B cell (primary cell): ENCODE measurements around the gene ETS1. TPM values are rescaled to one million over a fixed set of nuclear protein-coding genes. Genes with fewer than 3 reads are reported as not detected.

Source experiments
- ATAC-seq: fragments of 200-7000 bp; cut with Tn5 transposase; one replicate; pipeline ENCODE4 v1.10.0; 2021; ENCODE audit warnings: low read depth, mild to moderate bottlenecking, moderate number of reproducible peaks, moderate library complexity
- CTCF ChIA-PET: fragments of 350-600 bp; sonication (Branson Sonifier 250); formaldehyde crosslinking; loops from one replicate; lab custom pipeline; 2021; ENCODE audit warnings: antibody characterized with exemption, inconsistent platforms; lab: Charles Lee
- POLR2A ChIA-PET: fragments of 350-600 bp; sonication (Branson Sonifier 250); formaldehyde crosslinking; loops from one replicate; lab custom pipeline; 2021; ENCODE audit warnings: antibody characterized with exemption; lab: Charles Lee
- DNase-seq: peaks from one replicate; pipeline ENCODE4 v3.0.0; 2013
- H2AFZ ChIP-seq: 2 replicates; pipeline ENCODE4 v1.6.1; 2012; ENCODE audit warnings: mild to moderate bottlenecking, low read depth, low read length; ENCODE audit not compliant: insufficient read depth, poor library complexity, severe bottlenecking
- H3K27ac ChIP-seq, 2 donors: 1 replicate in 1 of 2; 2 replicates in 1 of 2; pipeline ENCODE4 v1.5.1; 2012 to 2013; ENCODE audit warnings: low read length in 2 of 2, mild to moderate bottlenecking in 2 of 2, moderate library complexity in 1 of 2
- H3K27me3 ChIP-seq, 4 experiments: fragments of 200-600 bp in 1 of 4; sonication (generic) in 1 of 4; replicated peaks in 1 of 4; 1 replicate in 2 of 4; 2 replicates in 2 of 4; pipeline versions ENCODE4 v1.6.1 to v1.7.0; 2013 to 2016; ENCODE audit warnings: low read length in 3 of 4, mild to moderate bottlenecking in 2 of 4, mixed read lengths in 1 of 4, moderate library complexity in 1 of 4; ENCODE audit not compliant: insufficient read depth in 4 of 4, control insufficient read depth in 3 of 4; ENCODE audit errors: control extremely low read depth in 1 of 4
- H3K36me3 ChIP-seq, 2 experiments: replicated peaks in 1 of 2; 1 replicate in 1 of 2; 2 replicates in 1 of 2; pipeline versions ENCODE4 v1.6.1 to v1.7.1; 2013; ENCODE audit warnings: low read length in 1 of 2; ENCODE audit not compliant: insufficient read depth in 2 of 2, control insufficient read depth in 1 of 2; ENCODE audit errors: control extremely low read depth in 1 of 2, extremely low read depth in 1 of 2
- H3K4me1 ChIP-seq, 2 donors: fragments of 200-600 bp in 1 of 2; sonication (generic) in 1 of 2; 1 replicate in 1 of 2; 2 replicates in 1 of 2; pipeline versions ENCODE4 v1.5.1 to v1.6.1; 2013 to 2017; ENCODE audit warnings: low read length in 2 of 2; ENCODE audit not compliant: control insufficient read depth in 2 of 2, insufficient read depth in 2 of 2
- H3K4me2 ChIP-seq: replicated peaks from 2 replicates; pipeline ENCODE3; 2012; ENCODE audit warnings: mild to moderate bottlenecking, low read depth, low read length; ENCODE audit not compliant: poor library complexity, severe bottlenecking
- H3K4me3 ChIP-seq, 5 experiments: fragments of 200-600 bp in 1 of 5; sonication (generic) in 1 of 5; 1 replicate in 3 of 5; 2 replicates in 2 of 5; pipeline versions ENCODE4 v1.5.1 to v1.7.0; 2011 to 2016; ENCODE audit warnings: low read length in 4 of 5, mild to moderate bottlenecking in 4 of 5, low read depth in 2 of 5, control low read depth in 1 of 5, moderate library complexity in 1 of 5; ENCODE audit not compliant: insufficient read depth in 1 of 5; ENCODE audit errors: control extremely low read depth in 1 of 5, extremely low read depth in 1 of 5
- H3K79me2 ChIP-seq: fragments of 200-600 bp; sonication (generic); one replicate; pipeline ENCODE4 v1.6.0; 2016; ENCODE audit warnings: low read length; ENCODE audit not compliant: control insufficient read depth, insufficient read depth
- H3K9ac ChIP-seq: fragments of 200-600 bp; sonication (generic); 2 replicates; pipeline ENCODE4 v1.6.1; 2017; ENCODE audit warnings: mild to moderate bottlenecking, low read length, moderate library complexity
- H3K9me3 ChIP-seq, 3 donors: one replicate each; pipeline versions ENCODE4 v1.6.1 to v1.7.1; 2013; ENCODE audit warnings: low read length in 2 of 3; ENCODE audit not compliant: control insufficient read depth in 2 of 3, insufficient read depth in 1 of 3; ENCODE audit errors: control extremely low read depth in 1 of 3
- H4K20me1 ChIP-seq: 2 replicates; pipeline ENCODE4 v1.6.0; 2012; ENCODE audit warnings: mild to moderate bottlenecking, low read length; ENCODE audit not compliant: insufficient read depth, control insufficient read depth, poor library complexity, severe bottlenecking
- H3K27ac Mint-ChIP-seq: one replicate; pipeline ENCODE4 v1.8.0; 2021; ENCODE audit warnings: mixed read lengths
- H3K27me3 Mint-ChIP-seq: one replicate; pipeline ENCODE4 v1.8.0; 2021; ENCODE audit warnings: mixed read lengths
- H3K4me1 Mint-ChIP-seq: one replicate; pipeline ENCODE4 v1.8.0; 2021; ENCODE audit warnings: mixed read lengths
- H3K4me3 Mint-ChIP-seq: one replicate; pipeline ENCODE4 v1.8.0; 2021; ENCODE audit warnings: mixed read lengths
- H3K9me3 Mint-ChIP-seq: one replicate; pipeline ENCODE4 v1.8.0; 2022; ENCODE audit warnings: mixed read lengths; ENCODE audit not compliant: insufficient read depth
- CTCF ChIP-seq: fragments of 200-600 bp; IDR thresholded peaks from one replicate; pipeline ENCODE4 v1.8.0; 2022; ENCODE audit warnings: antibody characterized with exemption, mild to moderate bottlenecking
- EZH2 ChIP-seq: IDR thresholded peaks from 2 replicates; pipeline ENCODE4 v1.6.1; 2012; ENCODE audit warnings: borderline replicate concordance, low read depth, mild to moderate bottlenecking, moderate library complexity, low read length; ENCODE audit not compliant: insufficient read depth, poor library complexity, severe bottlenecking
- WGBS: methylation state at CpG from one replicate; pipeline ENCODE4 v1.1.5; 2013; ENCODE audit warnings: missing lambda C conversion rate; ENCODE audit not compliant: insufficient coverage; 5-methylcytosine and 5-hydroxymethylcytosine counted together
- intact Hi-C: fragments of 100-400 bp; cut with micrococcal nuclease; formaldehyde crosslinking; loops from one replicate; pipeline ENCODE4 v1.10.0; 2022
- polyA plus RNA-seq: library from polyadenylated mRNA; depleted of rRNA; stranded (reverse); fragments of >200 nt; gene quantifications from 2 replicates; pipeline ENCODE4 v1.2.3, GENCODE V29; 2012
- total RNA-seq, 2 donors: library from RNA; stranded (reverse); fragments of 120-200 nt in 1 of 2; gene quantifications; 1 replicate in 1 of 2; 2 replicates in 1 of 2; pipeline versions ENCODE4 v1.2.3 to v1.2.4, GENCODE V29; 2013 to 2022

Gene ETS1
- total and polyA plus RNA-seq, 2 donors (not counting 1 experiment from before 2014, with no cell fraction given) = 115 to 271 TPM

- no peak overlapping the region for H3K27ac ChIP-seq
- H3K4me2 ChIP-seq = no peak overlapping the region
- 82% methylated on average over 8 of the region's 8 CpGs for WGBS
- H3K27me3 Mint-ChIP-seq = no peaks in the 10 kb centered on the region
- peaks cover 39% of the 10 kb centered on the region for H3K4me1 Mint-ChIP-seq
- no peaks in the 10 kb centered on the region for H3K9me3 Mint-ChIP-seq
- H3K4me1 ChIP-seq = peaks cover 37 to 40% of the 10 kb centered on the region in 2 donors
- ATAC-seq (no peak), DNase-seq (no peak)
- H3K4me3 ChIP-seq = no peak overlapping the region
- POLR2A ChIA-PET = interaction anchor here (0.5 to 1.6 kb wide), 2 partner anchors 124 to 461 kb away, joined by 3 to 5 read pairs; no protein-coding TSS in a partner anchor
- no peak overlapping the region for H3K27ac Mint-ChIP-seq
- peaks cover 46% of the 10 kb centered on the region for H3K79me2 ChIP-seq
- no peak overlapping the region for H2AFZ ChIP-seq
- no peaks in the 10 kb centered on the region for H3K9me3 ChIP-seq
- CTCF ChIA-PET = interaction anchor here (0.9 to 16.6 kb wide), 35 partner anchors 13 to 476 kb away, joined by 3 to 625 read pairs (median 8); partner anchors contain the start of gene ETS1
- H3K27me3 ChIP-seq = no peaks in the 10 kb centered on the region
- no peaks in the 10 kb centered on the region for H4K20me1 ChIP-seq
- H3K9ac ChIP-seq = no peak overlapping the region
- intact Hi-C loops = loop anchor here (2.0 to 10.0 kb wide), 3 partner anchors 197 to 321 kb away; no protein-coding TSS in a partner anchor
- H3K4me3 Mint-ChIP-seq = no peak overlapping the region
- H3K36me3 ChIP-seq = no peaks in the 10 kb centered on the region
- TF ChIP-seq EZH2 (no peak), CTCF (no peak)
These were observed 46.1 kb upstream of the ETS1 start for GRCh38 chr11:128633384-128633965.
